SKM-1 treated with dmso at 0.1 percent for 144 hours (cell line): ENCODE measurements around the gene ISG20L2.

Experiments used
- DNase-seq: peaks from one replicate; lab custom pipeline; 2025; ENCODE audit not compliant: unreplicated experiment; lab: John Stamatoyannopoulos, UW

ISG20L2 gene

DNA sequence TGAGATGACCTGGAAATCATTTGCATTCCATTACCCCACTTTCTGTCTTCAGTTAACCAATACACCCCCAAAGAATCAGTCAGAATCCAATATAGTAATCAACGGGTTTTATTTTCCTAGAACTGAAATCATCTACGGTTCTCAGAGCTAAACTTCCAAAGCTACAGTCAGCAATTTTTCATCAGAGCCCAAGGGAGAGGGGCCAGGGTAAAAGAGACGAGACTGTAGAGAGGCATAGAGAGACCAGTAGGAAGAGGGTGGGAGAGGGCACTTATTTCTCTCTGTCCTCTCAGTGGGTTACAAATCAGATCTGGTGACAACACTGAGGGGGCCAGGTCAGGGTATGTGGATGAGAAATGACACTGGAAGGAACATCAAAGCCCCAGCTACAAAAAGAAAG lies 13.5 kb upstream of the ISG20L2 start:
- DNase-seq: no peak

DNA sequence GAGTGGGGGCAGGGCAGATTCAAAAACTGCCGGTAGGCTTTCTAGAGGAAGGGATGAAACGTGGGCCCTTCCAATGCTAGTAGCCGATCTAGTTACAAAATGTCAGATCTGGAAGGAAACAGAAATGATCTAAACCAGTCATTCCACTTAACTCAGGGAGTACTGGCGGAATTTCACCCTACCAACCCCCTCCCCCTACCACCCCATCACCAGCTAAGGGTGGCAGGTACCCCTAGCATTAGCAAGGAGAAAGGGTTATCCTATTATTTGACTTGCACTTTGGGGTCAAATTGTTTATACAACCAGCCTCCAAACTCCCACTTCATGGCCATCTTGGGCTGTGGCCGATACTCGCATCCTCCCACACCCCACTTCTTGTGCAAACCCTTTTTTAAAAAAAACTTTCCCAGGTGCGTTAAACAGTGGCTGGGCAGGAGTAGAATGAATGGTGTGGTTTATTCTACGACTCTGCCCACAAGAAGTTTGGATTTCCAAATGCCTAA lies 13.0 kb upstream of the ISG20L2 start:
- DNase-seq: no peak

DNA sequence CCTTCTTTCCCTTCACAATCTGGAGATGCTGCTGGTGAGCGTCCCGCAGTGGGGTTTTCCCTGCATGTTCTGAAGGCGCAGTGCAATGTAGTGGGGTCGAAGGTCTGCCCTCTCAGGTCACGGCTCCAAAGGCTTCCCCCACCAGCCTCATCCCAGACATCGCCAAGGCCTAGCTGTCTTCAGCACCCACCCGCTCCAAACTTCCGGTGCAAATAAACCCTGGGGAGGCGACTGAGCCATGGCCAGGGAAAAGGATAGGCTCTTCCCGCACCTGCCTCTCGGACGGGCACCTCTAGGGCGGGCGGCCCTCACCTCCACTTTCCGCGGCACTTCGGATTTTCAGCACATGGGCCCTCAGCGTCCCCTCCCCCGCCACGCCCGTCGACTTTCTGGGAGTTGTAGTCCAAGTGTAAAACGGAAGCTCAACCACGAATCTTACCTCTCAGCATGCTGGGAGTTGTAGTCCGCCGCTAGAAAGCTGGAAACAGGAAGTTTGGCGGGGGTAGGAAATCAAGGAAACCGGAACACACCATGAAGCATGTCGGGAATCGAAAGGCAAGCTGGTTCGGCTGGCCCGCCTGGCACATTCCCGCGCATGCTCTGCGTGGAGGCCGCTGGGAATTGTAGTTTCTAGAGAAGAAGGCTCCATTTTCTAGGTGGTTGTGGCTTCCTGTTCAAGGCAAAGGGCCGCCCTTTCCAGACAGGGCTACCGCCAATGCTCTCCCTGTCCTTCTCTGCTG lies 12.3 kb upstream of the ISG20L2 start, which contains the start of gene MRPL24:
TSS of gene MRPL24 (minus strand) at position 348 of the 740 bp plus-strand sequence. CDS start 2,384 bp downstream, outside the sequence.
- peak; percentile 100 for DNase-seq

DNA sequence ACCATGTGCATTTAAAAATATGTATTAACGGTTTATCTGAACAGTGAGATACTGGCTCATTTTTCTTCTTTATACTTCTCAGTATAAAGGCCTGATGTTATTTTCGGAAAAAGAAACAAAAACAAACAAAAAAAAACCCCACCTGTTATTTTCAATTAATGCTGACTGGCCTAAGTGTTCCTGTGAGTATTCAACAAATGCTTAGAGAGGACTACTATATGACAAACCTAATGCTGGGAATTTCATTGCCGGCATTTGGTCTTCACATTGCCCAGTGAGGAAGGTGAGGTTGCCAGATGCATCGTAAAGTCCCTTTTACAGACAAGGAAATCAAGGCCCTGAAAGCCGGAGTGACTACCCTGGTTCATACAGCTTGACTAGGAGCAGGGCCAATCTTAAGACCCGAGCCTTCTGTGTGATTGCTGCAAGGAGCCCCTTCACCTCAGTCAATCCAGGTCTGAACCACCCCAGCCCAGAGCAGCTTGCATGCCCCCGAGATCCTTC lies 11.7 kb upstream of the ISG20L2 start:
- DNase-seq: peak; percentile 47

DNA sequence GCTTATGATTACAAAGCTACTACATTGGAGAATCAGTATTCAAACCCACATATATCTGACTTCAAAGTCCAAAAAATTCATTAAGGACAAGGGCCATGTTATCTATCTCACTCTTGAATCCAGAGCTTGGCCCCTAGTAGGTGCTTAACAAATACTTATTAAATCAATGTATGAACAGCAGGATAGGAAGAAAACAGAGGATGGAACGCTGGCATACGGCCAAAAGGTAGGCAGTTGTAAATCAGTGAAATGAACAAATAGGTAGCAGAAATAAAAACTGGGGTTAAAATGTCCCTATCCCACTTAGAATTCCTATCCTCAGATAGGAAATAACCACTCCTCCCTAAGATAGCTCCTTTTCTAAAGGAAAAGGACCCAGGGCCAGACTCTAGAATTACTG lies 10.3 kb upstream of the ISG20L2 start:
- no peak for DNase-seq

DNA sequence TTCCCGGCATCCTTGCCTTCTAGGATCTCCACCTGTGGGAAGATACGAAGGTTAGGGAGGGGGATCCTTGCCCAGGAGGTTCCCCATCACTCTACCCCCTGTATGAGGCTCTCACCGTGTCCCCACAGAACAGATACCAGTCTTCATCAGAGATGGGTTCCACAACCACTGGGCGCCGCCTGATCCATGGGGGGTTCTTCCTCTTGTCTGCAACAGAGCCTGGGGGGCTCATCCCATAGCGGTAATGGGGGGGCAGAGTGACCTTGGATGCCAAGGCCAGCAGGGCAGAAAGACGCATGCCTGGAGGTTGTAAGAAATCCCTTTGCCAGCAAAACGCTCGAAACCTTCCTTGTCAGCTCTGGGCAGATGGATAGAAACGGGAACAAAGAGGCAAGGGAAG lies 9.8 kb upstream of the ISG20L2 start:
- no peak for DNase-seq

DNA sequence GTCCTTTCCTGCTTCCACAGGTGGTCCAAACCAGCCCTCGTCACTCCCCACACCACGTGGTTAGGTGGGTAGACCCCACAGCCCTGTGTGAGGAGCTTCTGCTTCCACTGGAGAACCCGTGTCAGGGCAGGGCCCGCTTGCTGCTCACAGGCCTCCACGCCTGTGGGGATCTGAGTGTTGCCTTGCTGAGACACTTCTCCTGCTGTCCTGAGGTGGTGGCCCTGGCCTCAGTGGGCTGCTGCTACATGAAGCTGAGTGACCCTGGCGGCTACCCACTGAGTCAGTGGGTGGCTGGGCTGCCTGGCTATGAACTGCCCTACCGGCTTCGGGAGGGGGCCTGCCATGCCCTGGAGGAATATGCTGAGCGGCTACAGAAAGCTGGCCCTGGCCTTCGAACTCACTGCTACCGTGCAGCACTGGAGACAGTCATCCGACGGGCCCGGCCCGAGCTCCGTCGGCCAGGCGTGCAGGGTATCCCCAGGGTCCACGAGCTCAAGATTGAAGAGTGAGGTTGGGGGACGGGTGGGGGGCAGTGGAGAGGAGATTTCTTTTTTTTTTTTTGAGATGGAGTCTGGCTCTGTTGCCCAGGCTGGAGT lies 5.5 kb upstream of the ISG20L2 start:
- no peak for DNase-seq

DNA sequence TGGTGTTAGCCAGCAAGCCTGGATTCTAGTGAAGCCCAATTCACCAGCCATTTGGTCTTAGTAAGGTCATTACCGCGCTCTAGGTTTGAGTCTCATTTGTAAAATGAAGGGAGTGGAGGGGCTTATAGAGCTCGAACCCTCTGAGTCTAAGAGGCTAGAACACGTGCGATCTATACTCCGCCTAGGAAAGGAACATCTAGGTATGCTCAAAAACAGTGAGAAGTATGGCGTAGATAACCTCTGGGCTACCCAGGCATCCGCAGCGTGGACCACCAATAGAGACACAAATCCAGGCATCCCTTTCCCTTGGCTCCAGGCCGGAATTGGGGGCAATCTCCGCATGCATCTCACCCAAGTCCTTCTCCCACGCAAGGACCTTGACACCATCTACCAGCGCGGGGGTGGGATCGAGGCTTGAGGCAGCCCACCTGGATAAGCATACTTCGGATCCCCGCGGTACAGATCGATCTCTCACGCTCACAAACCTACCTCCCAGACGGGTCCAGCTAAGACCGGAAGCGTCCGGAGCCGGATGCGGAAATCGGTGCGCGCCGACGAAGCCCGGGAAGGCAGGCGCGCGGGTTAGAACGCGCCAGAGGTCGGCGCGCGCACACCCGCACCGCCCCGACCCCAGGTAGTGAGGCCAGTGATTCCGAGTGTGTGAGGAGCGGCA lies 504 bp downstream of the ISG20L2 start, which contains the start of gene METTL25B:
TSS of gene METTL25B (plus strand) at position 544 of the 673 bp plus-strand sequence. CDS start 636 bp downstream, outside the sequence.
- DNase-seq: peak; percentile 89

DNA sequence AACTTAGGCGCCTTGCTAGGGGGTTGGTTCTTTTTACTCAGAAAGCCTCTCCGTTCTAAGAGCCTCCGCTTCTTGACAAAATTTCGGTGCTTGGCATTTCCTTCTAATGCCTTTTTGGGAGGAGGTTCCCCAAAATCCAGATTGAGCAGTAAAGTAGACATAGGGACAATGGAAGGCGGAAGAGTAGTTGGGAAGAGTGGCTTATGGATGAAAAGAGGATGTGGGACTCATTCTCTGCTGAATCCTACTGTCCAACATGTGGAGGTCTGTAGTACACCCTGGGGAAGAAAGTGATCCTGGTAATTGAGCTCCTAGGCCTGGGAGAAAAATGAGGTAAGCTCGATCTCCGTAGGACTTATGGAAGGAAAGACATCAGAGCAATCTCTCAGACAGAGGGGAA lies 1.1 kb downstream of the ISG20L2 start:
- no peak for DNase-seq

DNA sequence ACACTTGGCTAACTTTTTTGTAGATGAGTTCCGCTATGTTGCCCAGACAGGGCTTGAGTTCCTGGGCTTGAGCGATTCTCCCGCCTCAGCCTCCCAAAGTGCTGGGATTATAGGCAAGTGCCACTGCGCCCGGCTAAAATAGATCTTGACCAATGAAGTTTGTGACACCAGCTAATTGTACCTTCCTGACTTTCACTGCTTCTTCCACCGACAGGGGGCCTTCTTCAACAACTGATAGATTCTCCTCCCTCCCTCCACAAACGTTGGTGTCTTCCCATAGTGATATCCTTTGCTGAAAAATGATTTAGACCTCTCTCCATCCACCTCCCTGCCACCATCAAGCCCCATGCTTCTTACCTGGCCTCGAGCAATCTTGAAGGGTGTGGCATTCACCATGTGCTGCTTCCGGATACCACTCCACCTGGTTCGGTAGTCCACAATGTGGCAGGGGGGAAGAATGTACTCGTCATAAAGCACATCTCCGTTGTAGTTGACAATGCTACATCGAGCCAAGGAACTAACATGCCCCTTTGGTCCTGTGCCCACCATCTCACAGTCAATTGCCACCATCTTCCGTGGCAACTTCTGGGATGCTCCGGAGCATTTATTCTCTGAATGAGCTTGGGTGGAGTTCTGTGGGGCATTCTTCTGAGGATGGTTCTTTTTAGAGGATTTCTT lies 1.9 kb downstream of the ISG20L2 start:
- peak; percentile 83 for DNase-seq

DNA sequence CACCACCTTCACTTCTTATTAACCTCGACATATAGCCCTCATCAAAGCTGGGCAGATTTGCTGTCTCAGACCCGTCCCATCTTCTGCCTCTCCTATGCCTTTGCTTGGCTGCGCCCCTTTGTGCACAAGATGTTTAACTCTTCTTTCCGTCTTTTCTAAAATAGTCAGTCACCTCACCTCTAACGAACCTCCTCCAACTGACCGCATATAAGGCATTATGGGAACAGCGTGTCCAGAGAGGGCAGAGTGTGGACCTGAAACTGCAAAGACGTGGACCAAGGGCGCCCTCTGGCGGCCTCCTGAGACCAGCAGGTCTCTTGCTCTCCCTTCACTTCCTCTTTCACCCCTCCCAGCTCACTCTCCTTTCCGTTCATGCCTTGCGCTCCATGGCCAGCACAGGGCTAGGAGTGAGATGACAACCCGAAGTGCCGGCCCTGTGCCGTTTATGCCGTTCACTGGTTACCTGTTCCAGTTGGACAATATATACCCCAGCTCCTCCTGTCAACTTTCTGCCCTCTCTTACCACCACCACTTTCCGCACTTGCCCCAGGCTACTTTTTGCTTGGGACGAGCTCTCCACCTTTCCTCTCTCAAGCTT lies 2.8 kb downstream of the ISG20L2 start:
- DNase-seq: peak; percentile 99

DNA sequence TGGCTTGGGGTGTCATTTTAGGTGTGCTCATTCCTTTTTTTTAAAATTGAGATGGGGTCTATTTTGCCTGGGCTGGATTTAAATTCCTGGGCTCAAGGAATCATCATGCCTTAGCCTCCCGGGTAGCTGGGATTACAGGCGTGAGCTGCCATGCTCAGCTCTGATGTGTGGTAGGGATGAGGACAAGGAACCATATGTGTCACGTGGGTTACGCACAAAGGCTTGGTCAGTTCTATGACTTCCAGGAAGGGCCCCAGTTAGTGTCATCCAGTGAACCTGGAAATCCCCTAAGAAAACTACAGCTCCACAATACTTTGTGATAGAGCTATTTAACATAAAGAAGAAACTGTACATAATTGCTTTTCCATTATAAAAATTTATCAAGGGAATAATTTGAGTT lies 7.0 kb downstream of the ISG20L2 start:
- no peak for DNase-seq

DNA sequence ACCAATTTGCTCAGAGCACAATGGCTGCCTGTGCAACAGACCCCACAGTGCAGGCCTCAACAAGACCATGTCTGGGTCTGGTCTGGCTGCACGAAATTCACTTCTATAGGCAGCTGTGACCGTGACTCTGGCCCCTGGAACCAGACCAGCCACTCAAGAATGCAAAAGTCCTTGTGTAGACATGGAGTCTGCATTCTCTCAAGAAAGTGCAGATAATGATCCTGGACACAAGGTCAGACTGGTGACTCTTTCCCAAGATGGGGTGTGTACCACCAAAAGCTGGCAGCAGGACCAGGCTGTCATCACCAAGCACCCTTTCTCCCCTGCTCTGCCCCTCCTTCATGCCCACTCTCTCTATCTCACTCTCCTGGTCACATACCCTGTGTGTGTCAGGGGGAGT lies 7.4 kb downstream of the ISG20L2 start:
- DNase-seq: no peak

DNA sequence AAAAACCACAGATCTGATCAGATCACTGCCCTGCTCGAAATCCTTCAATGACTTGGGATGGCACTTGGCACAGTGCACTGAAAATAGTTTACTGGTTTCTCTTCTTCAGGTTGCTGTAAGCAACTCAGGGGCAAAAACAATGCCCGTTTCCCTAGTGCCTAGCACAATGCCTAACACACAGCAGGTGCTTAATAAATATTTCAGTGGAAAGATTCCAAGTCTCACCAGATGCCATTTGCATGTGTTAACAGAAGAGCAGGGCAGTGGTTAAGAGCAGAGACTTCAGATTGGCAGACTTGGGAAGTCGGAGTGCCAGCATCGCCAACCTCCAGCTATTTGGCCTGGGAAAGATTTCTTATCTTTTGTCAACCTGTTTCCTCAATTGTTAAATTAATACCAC lies 11.2 kb downstream of the ISG20L2 start:
- no peak for DNase-seq

DNA sequence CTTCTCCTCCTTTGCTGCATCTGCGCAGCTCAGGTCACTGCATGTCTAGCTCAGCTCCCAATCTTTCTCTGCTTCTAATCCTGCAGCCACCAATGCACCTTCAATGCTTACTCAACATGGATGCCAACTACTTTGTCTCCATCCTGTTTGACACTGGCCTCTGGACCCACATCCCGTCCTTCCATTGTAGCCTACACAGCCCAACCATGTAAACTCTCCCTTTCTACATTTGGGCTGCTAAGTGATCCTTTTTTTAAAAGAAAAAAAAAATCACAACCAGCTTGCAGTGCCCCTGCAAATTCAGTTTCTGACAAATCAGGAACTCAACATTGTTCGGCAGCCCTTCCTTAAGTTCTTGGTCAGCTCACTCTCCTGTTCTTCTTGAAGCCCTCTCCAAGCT lies 13.7 kb downstream of the ISG20L2 start:
- DNase-seq: no peak

DNA sequence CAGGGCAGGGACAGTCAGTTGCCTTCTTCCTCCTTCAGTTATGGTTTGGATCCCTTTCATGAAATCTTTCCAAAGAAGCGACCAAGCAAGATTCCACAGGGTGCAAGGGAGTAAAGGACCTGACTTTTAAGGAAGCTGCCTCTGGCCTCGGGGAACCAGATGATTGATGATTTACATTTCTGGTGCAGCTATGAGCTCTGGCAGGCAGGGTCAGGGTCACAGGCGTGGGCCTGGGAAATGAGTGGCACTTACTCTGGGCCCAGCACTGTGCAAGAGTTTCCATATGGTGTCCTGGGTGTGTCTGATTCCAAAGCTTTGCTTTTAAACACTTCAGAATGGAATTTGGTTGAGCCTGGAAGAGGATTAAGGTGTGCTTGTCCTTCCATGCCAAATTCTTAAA lies 15.9 kb downstream of the ISG20L2 start:
- DNase-seq: no peak

DNA sequence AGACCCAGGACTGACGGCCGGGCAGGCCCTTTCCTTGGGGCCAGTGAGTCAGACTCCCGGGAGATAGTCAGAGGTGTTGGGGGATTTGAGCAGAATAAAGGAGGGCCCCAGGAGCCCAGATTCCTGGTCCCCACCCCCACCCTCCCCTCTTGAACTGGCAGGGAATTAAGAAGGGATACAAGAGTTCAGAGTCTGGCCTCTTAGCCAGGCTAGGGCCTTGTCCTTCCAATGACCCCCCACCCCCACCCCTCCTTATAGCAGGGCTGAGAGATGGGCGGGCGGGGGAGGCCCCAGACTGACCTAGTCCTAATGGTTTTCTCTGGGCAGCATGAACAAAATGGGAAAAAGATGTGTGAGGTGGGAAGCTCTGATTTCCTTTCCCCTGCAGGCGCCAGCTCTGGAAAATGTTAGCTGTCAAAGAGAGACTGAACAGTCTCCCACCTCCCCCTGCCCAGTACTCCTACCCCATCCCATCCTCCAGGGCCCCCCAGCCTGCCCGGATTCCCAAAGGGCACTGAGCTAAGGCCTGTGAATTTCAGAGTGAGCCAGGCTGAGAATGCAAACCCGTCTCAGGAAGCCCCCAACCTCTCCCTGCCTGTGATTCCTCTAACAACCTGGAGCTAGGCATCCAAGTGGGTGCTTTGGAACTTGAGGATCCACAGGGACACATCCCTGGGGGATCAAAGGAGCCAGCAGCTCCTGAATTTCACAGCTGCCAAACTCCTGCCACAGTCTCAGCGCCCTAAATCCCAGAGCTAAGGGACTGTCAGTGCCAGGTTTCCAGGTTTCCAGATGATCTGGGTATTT lies 17.4 kb downstream of the ISG20L2 start:
- no peak for DNase-seq

DNA sequence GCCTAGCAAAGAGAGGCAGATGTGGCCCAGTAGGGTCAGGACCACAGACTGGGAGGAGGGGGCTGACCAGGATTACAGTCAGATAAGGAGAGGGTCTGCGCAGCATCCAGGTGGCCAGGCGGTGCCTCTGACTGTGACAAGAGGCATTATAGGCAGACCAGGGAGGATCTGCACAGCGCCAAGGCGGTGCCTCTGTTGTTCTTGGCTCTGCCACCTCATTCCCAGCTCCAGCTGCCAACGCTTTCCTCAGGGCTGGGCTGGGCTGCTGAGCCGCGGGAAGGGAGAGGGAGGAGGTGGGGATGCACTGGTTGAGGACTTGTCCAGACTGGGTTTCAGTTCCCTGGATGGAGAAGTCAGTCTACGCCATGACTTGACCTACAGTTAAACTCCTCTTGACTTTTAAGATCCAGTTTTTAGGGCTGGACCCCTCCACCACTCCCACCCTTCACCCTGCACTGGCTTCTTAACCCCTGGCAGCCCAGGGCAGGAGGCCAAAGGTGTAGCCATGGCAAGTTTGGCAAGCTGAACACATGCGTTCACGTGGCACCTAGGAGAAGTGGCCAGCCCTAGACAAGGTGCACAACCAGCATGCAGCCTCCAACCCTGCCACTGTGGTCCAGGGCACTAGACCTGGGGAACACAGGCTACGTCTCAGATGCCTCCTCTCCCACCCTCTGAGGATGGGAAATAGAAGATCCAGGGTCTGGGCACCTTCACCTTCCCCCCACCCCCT lies 18.6 kb downstream of the ISG20L2 start:
- no peak for DNase-seq

DNA sequence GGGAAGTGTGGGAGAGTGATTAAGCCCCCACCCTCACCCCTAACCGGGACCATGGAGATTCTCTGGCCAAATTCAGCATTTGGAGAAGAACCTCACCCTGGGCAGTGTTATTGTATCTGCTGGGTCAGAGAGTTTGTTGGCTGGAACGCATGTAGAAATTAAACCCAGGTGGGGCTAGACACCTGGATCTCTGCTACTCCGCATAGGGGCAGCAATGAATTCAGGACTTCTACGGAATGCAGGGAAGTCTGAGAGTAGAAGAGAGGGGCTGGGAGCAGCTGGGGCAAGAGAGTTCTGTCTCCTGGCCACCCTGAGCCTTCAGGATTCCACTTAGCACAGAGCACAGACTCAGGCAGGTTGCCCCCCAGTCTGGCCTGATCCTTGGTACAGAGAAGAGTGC lies 19.5 kb downstream of the ISG20L2 start:
- DNase-seq: no peak
